Mesodermal cell (in vitro differentiated cells): ENCODE results near the gene SIAE. TPM values are rescaled to one million over a fixed set of nuclear protein-coding genes. Genes with fewer than 3 reads are reported as not detected.

Experiments
- H3K27ac ChIP-seq: 2 replicates; pipeline ENCODE4 v1.7.0; 2013; ENCODE audit warnings: mild to moderate bottlenecking, low read depth, low read length, moderate library complexity; ENCODE audit not compliant: severe bottlenecking
- H3K36me3 ChIP-seq: 2 replicates; pipeline ENCODE4 v1.7.1; 2013; ENCODE audit warnings: mild to moderate bottlenecking, low read length, moderate library complexity; ENCODE audit not compliant: control insufficient read depth, insufficient read depth
- H3K4me1 ChIP-seq: one replicate; pipeline ENCODE4 v1.7.1; 2013; ENCODE audit warnings: mild to moderate bottlenecking, low read length; ENCODE audit not compliant: insufficient read depth, control insufficient read depth, poor library complexity, severe bottlenecking
- H3K4me3 ChIP-seq: 2 replicates; pipeline ENCODE4 v1.7.0; 2013; ENCODE audit warnings: low read length, control low read depth, mild to moderate bottlenecking; ENCODE audit not compliant: insufficient read depth, poor library complexity, severe bottlenecking; ENCODE audit errors: extremely low read depth
- H3K9me3 ChIP-seq: 2 replicates; pipeline ENCODE4 v1.7.1; 2013; ENCODE audit warnings: mild to moderate bottlenecking, low read length, moderate library complexity; ENCODE audit not compliant: control insufficient read depth
- WGBS, 2 experiments: methylation state at CpG; one replicate each; pipeline ENCODE4 v1.1.5; 2013; ENCODE audit warnings: missing lambda C conversion rate in 2 of 2; ENCODE audit not compliant: insufficient coverage in 2 of 2; 5-methylcytosine and 5-hydroxymethylcytosine counted together
- polyA plus RNA-seq, 2 experiments: library from polyadenylated mRNA; stranded (reverse); fragments of 50-300 nt; gene quantifications; one replicate each; pipeline ENCODE4 v1.2.3, GENCODE V29; 2013

Gene SIAE, protein sequence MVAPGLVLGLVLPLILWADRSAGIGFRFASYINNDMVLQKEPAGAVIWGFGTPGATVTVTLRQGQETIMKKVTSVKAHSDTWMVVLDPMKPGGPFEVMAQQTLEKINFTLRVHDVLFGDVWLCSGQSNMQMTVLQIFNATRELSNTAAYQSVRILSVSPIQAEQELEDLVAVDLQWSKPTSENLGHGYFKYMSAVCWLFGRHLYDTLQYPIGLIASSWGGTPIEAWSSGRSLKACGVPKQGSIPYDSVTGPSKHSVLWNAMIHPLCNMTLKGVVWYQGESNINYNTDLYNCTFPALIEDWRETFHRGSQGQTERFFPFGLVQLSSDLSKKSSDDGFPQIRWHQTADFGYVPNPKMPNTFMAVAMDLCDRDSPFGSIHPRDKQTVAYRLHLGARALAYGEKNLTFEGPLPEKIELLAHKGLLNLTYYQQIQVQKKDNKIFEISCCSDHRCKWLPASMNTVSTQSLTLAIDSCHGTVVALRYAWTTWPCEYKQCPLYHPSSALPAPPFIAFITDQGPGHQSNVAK
- polyA plus RNA-seq (2013, experiment 1 of 2): 11.1 TPM
- polyA plus RNA-seq (2013, experiment 2 of 2): 10.9 TPM

DNA sequence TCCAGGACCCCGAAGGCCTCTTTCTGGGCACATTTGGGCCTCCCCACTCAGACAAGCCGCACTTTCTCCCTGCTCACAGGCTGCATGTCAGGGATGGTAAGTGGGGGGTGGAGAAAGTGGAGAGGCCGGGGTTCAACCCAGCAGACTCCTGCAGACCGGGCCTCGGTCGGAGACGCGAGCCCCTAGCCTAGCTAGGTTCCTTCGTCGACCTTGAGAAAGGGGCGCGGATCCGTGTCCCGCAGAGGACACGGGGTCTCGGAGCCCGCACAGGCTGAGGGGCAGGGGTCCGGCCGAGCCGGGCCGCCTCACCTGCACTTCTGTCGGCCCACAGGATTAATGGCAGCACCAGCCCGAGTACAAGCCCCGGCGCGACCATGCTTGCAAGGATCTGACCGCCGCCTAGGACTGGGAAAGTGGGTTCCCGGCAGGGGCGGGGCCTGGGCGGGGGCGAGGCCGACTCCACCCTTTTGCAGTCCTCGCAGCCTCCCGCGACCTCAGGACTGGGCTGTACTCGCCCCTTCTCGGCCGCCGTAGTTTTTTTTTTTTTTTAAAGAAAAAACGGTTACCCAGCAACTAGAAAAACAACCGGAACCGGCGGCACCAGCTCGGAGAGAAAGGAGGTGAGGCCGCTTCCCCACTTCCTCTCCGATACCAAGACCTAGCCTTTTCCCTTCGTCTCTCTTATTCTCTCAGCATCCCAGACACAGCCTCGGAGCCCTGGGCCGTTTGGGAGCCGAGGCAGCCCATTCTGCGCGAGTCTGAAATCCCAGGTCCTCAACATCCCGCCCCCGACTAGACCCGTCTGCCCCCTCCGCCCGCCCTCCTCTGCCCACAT is at the start of gene SIAE, which contains the start of gene SPA17:
Gene SIAE (minus strand): TSS at position 407 of the 835 bp plus-strand sequence. CDS start 31 bp downstream, at position 376.
Gene SPA17 (plus strand): TSS at position 572 of the 835 bp plus-strand sequence. CDS start 1,361 bp downstream, outside the sequence.
- Histone ChIP-seq H3K4me1 (no peaks in the 10 kb centered on the region), H3K9me3 (no peaks in the 10 kb centered on the region), H3K36me3 (no peaks in the 10 kb centered on the region), H3K27ac (peak within 1 kb of the TSS; percentile 93), H3K4me3 (peak within 1 kb of the TSS; percentile 55)
- 0 to 1% methylated on average over 49 to 50 of the region's 58 CpGs for WGBS, 2 experiments

DNA sequence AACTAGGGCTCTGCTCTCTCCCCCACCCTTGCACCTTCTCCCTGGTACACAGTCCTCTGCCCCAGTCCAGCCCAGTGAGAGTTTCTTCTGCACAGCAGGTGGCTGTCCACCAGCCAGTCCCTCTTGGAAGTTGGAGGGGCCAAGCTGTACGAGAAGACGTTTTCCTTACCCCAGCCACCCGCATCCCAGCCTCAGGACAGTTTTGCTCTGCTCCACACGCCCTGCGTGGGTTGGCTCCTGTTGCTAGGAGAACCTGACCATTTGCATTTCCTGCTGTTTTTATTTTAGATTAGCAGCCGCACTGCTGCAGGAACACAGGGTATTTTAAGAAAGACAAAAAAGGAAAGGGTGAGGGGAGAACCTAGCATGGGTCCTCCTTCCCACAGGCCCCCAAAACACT is 48.6 kb upstream of the SIAE start:
- peaks cover 39% of the 10 kb centered on the region for H3K4me1 ChIP-seq
- no peak overlapping the region for H3K4me3 ChIP-seq
- H3K27ac ChIP-seq: no peak overlapping the region
- no peaks in the 10 kb centered on the region for H3K36me3 ChIP-seq
- no peaks in the 10 kb centered on the region for H3K9me3 ChIP-seq
- 62 to 67% methylated on average over 5 to 6 of the region's 6 CpGs for WGBS, 2 experiments

- no peaks in the 10 kb centered on the region for H3K9me3 ChIP-seq
- H3K4me3 ChIP-seq: no peak overlapping the region
- no peaks in the 10 kb centered on the region for H3K36me3 ChIP-seq
- H3K27ac ChIP-seq: no peak overlapping the region
- H3K4me1 ChIP-seq: peaks cover 22% of the 10 kb centered on the region
- WGBS, 2 experiments: 0% methylated on average over 1 of the region's 2 CpGs; no CpG with 5 or more reads in 1 of the 2 experiments
Measured at GRCh38 chr11:124719534-124719933, 46.0 kb upstream of the SIAE start.

DNA sequence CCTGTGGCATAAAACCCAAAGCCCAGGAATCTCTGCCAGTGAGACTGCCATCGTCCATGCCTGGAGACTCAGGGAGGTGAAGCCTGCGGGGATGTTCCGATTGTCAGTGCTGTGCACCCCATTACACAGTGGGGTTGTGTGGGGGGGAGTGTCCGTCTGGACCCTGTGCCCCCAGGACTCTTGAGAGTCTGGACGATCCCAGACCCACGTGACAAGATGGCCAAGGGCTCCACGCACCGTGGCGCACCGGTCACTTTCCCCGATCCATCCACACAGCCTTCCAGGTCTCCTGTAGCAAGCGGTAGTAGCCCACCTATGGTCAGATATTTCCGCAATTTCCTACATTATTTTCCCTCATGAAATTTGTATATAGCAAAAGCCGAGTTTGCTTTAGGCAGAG is 45.3 kb upstream of the SIAE start:
- Histone ChIP-seq H3K4me3 (no peak overlapping the region), H3K9me3 (no peaks in the 10 kb centered on the region), H3K36me3 (no peaks in the 10 kb centered on the region), H3K4me1 (peaks cover 22% of the 10 kb centered on the region), H3K27ac (no peak overlapping the region)
- WGBS, 2 experiments: 26 to 28% methylated on average over 11 to 12 of the region's 14 CpGs

DNA sequence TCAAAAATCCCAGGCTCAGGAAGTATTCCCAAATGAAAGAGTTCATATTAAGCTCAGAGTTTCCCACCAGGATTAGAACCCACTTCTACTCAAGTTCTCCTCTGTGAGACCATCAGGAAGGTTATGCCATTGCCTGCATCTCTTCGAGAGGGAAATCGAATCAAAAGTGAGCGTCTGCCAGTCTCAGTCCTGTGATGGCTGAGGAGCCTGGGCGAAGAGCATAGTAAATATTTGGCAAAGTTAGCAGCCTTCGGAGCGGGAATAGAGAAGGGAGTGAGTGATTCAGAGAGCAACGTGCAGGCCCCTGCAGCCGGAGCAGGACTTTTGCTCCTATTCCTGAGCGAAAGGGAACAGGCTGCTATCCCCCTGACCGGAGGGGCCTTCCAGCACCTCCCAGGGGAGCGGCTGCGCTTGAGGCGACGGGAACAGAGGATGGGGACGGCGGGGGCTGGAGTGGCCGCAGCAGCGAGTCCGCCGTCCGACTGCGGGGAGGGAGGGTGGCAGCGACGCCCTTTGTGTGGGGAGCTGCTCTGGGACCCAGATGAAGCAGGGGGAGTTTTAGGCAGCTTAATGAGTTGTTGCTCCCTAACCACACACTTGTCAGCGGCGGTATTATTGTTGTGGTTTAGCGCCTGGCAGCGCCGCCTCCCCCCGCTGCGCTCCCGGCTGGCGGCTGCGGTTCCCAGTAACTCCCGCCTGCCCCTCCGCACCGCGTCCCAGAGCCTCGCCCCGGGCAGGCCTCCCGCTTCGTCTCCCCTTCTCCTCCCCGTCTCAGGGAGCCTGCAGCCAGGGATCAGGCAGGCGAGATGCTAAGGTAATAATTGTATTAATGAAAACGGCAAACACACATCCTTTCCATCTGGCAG is 44.5 kb upstream of the SIAE start:
- Histone ChIP-seq H3K4me3 (peak overlapping the region; percentile 32), H3K36me3 (no peaks in the 10 kb centered on the region), H3K9me3 (no peaks in the 10 kb centered on the region), H3K4me1 (peaks cover 22% of the 10 kb centered on the region), H3K27ac (no peak overlapping the region)
- 6 to 7% methylated on average over 19 to 20 of the region's 45 CpGs for WGBS, 2 experiments

GRCh38 chr11:124717421-124717785 is 43.9 kb upstream of the SIAE start:
- no peak overlapping the region for H3K27ac ChIP-seq
- H3K4me3 ChIP-seq: no peak overlapping the region
- 65 to 72% methylated on average over 4 to 5 of the region's 7 CpGs for WGBS, 2 experiments
- no peaks in the 10 kb centered on the region for H3K9me3 ChIP-seq
- H3K4me1 ChIP-seq: peaks cover 22% of the 10 kb centered on the region
- no peaks in the 10 kb centered on the region for H3K36me3 ChIP-seq

- H3K36me3 ChIP-seq: no peaks in the 10 kb centered on the region
- WGBS, 2 experiments: 20% methylated on average over 1 of the region's 3 CpGs; no CpG with 5 or more reads in 1 of the 2 experiments
- no peak overlapping the region for H3K4me3 ChIP-seq
- no peak overlapping the region for H3K27ac ChIP-seq
- no peaks in the 10 kb centered on the region for H3K9me3 ChIP-seq
- peaks cover 19% of the 10 kb centered on the region for H3K4me1 ChIP-seq
Measured at GRCh38 chr11:124716591-124716990, 43.1 kb upstream of the SIAE start.

GRCh38 chr11:124712392-124712791 is 38.9 kb upstream of the SIAE start:
- Histone ChIP-seq H3K9me3 (peaks cover 3% of the 10 kb centered on the region), H3K4me3 (no peak overlapping the region), H3K27ac (no peak overlapping the region), H3K36me3 (no peaks in the 10 kb centered on the region), H3K4me1 (peaks cover 1% of the 10 kb centered on the region)
- WGBS, 2 experiments: no CpG with 5 or more reads among the region's 3 CpGs

- no peak overlapping the region for H3K27ac ChIP-seq
- WGBS, 2 experiments: 88 to 89% methylated on average over 3 of the region's 4 CpGs
- H3K4me3 ChIP-seq: no peak overlapping the region
- no peaks in the 10 kb centered on the region for H3K36me3 ChIP-seq
- peaks cover 3% of the 10 kb centered on the region for H3K9me3 ChIP-seq
- no peaks in the 10 kb centered on the region for H3K4me1 ChIP-seq
Measured at GRCh38 chr11:124707829-124708228, 34.3 kb upstream of the SIAE start.

DNA sequence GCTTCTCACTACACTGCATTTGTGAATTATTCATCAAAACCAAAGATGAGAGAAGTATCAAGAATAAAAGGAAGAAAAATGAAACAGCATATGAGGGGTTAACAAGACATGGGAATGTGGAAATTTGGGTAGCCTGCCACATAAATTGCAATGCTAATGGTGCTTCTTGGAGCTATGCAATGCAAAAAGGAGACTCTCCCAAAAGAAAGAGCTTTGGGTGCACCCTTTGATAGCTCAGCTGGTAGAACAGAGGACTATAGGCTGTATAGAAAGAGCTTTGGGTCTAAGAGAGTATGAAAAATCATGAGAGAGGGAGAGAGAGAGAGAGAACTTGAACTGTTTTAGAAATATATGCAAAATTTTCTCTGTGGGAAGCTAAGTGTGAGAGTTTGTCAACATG is 26.5 kb upstream of the SIAE start:
- no peaks in the 10 kb centered on the region for H3K9me3 ChIP-seq
- H3K36me3 ChIP-seq: no peaks in the 10 kb centered on the region
- H3K27ac ChIP-seq: no peak overlapping the region
- no peak overlapping the region for H3K4me3 ChIP-seq
- H3K4me1 ChIP-seq: no peaks in the 10 kb centered on the region
